HG03025 (cell line): ENCODE results near the gene GUCD1.

Experiments used
- ATAC-seq: cut with Tn5 transposase; IDR thresholded peaks from one replicate; pipeline ENCODE4 v1.9.1; 2021; ENCODE audit warnings: mild to moderate bottlenecking, moderate library complexity; ENCODE audit not compliant: unreplicated experiment, low FRiP score

The GUCD1 gene

DNA sequence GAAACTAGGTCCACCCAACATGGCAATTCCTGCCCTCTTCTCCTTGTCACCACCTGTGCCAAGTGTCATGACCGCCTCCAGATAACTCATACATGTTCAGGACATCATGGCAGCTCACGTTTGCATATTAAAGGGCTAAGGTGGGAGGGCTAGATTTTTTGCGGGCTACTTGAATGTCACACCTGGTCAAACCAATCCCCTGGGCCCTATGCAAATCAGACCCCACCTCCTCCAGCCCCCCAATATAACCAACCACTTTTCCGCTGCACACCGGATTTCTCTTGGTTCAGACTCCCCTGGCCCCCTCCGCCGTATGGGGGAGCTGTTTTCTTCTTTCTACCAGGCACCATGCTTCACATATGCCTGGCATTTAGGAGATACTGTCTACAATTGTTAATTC lies 47.2 kb downstream of the GUCD1 start:
- no peak for ATAC-seq

DNA sequence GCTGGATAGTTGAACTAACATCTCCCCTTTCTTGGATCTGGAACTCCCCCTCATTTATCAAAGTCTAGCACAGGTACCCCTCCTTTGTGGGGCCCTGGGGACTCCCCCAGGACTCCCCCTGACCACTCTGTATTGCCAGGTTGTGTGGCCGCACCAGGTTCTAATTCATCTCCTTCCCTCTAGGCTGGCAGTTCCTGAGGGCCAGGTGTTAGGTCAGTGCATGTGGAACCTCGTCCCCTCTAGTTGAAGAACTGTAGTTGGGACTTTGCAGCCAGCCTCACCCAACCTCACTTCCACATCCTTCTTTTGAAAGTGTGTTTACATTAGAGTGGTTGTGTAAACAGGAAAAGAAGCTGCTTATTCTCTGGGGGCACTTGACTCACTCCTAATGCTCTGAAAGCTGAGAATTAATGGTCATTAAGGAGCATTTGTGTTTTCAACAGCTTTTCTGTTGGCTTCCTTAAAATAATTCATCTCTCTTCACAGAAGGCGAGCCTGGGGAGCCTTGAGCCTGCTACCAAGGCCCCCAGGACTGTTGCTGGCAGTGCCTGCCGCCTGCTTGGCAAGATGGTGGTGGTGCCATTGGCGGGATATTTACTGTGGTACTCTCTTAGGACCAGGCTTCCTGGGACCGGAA lies 48.0 kb downstream of the GUCD1 start:
- ATAC-seq: no peak

DNA sequence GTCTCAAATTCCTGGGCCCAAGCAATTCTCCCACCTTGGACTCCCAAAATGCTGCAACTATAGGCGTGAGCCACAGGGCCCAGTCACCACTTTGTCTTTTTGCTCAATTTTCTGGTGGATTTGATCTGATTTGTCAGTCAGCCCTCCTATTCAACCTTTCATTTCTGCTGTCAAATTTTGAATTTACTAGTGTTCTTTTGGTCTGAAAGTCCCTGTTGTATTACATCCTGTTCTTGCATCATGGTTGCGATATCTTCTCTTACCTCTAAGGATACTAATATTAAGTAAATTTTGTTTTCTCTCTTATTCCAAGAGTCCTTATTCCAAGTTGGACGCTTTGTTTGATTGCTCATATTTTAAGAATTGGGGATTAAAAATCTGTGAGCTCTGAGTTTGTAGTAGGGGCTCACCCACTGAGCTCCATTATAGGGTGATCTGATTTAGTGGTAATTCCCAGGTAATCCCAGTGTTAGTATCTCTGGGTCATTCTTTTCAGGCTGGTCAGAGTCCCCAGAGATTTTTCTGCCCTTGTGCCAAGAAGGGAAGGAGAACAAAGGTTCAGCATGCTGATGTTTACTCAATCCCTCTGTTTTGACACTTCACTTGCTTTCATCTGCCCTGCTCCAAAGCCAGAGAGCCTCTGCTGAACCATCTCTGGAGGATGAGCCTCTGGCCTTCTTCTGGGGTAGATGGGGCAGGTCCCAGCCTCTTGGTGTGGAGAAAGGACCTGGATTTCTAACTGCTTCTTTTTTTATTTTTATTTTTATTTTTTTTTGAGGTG lies 49.8 kb downstream of the GUCD1 start:
- ATAC-seq: no peak

DNA sequence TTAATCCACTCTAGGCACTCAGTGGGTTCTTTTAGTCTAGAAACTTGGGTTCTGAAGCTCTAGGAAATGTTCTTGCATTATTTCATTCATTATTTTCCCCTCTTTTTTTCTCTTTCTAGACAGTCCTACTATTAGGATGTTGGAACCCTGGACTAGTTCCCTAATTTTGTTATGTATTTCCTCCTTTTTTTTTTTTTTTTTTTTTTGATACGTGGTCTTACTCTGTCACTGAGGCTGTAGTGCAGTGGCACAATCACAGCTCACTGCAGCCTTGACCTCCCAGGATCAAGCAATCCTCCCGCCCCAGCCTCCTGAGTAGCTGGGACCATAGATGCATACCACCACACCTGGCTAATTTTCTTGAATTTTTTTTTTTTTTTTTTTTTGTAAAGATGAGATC lies 50.4 kb downstream of the GUCD1 start:
- no peak for ATAC-seq

DNA sequence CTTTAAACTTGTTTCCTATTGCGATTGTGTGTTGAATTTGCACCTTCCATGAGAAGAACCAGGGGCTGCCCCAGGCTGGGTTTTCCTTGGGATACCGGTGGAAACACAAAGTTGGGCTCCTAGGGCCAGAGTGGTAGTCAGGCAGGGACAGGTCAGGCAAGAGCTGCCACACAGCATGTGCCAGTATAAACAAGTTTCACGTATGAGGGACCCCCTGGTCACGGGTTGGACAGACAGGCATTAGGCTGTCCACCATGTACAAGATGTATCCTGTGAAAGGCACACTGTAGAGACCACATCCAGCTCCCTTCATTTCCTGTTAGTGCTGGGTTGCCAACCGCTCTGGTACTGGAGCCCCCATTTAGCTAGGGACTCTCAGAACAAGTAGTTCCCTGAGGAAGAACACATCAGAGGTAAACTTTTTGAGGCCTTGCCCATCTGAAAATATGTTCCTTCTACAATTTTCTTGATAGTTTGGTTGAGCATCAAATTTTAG lies 51.0 kb downstream of the GUCD1 start:
- ATAC-seq: no peak

DNA sequence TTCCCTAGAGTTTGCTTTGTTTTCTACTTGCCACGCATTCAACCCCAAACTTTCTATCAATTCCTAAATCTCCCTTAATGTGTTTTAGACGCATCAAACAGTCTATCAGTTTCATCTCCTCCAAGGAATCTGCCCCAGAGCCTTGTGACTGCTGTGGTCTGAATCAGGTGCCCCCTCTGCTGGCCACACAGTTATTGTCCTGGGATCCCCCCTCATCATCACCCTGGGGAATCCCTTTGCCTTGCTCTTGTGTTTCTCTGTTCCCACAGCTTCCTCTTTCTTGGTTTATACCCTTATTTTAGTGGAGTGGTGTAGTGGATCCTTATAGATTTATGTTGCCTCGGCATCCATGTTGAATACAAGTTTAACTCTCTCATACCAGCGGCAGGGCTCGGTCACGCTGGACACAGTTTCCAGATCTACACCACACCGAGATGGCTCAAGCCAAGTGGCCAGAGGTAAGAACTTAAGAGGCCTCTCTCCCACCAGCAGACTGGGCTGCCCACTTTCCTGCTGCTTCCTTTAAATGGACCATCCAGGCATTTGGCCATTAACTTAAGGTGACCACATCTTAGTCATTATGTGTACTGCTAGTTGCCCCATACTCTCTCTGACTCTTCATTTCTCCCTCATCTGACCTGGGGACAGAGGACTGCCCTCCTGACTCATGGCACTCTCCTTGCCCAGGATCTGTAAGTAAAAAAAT lies 51.6 kb downstream of the GUCD1 start:
- no peak for ATAC-seq

DNA sequence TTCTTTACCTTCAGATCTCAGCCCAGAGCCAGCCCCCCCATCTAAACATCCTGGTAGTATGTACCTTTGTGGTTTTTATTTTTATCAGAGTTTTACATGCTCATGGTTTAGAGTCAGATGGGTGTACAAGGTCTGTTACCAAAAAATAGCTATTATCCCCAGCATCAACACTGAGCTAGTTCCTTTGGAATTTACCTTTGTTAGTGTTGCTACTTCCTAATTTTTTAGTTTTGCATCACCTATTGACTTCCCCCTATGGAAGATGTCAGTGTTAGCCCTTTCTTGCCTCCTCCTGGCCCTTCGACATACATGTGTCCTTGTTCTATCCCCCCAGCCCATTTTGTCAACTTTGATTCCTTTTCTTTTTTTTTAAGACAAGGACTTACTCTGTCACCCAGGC lies 52.4 kb downstream of the GUCD1 start:
- no peak for ATAC-seq

DNA sequence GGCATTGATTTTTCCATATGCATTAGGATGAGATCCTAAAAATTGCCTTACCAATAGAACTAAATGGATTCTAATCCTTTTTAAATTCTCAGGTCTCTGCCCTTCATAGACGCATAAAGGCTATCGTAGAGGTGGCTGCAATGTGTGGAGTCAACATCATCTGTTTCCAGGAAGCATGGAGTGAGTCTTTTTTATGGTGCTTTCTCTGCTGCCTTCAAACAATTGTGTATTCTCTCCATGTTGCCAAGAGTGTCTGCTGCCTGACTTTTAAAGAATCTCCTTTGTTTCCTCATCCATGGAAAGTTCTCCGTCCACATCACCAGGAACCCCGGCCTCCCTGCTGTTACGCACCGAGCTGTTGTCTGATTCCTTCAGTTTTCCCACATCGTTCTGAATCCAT lies 52.9 kb downstream of the GUCD1 start:
- no peak for ATAC-seq

DNA sequence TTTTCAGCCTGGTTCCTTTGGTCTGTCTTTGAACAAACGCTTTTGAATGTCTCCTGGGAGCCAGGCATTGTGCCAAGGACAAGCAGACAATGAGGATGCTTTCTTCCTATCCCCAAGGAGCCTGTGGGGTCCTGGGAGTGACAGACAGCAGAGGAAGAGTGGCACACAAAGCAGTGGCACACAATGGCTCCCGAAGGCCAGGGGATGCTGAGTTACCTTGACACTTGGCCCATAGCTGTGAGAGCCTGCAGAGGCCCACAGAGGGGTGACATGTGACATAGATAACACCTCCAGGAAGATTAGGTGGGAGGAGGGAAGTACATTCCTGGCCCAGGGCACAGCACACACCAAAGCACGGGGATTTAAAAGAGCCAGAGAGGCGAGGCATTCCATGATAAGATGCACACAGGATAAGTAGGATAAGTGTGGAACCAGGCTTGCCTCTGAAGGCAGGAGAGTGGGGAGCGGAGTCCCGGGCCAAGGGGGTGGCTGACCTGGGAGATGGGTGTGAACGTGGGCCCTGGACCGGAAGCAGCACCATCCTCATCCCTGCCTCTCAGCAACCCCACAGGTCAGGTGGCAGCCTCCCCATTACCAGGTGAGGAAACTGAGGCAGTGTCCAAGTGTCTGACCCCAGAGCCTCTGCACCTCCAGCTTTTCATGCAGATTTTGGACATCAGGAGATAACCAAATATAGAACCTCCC lies 53.5 kb downstream of the GUCD1 start:
- no peak for ATAC-seq

DNA sequence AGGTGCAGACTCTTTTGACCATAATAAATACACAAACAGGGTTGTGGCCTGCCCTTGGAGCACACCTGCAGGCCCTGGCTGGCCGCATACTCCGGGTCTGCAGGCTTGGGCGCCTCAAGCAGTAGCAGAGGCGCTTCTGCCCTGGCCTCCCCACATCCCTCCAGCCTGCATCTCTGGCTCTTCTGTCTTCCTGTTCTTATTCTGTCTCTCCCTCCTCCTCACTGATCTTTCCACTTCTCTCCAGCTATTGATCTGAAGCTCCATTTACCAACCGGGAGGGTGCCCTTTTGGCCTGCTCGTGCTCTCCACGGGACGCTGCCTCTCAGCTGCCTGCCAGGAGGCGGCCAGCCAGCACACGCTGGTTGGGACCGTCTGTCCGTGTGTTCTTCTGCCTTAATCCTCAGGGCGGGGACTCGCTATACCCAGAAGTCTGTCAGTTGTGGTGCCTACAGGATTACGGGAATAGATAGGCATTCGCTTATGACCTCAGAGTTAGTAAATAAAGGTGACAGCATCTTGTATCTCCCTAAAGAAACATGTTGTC lies 54.6 kb downstream of the GUCD1 start:
- ATAC-seq: no peak

DNA sequence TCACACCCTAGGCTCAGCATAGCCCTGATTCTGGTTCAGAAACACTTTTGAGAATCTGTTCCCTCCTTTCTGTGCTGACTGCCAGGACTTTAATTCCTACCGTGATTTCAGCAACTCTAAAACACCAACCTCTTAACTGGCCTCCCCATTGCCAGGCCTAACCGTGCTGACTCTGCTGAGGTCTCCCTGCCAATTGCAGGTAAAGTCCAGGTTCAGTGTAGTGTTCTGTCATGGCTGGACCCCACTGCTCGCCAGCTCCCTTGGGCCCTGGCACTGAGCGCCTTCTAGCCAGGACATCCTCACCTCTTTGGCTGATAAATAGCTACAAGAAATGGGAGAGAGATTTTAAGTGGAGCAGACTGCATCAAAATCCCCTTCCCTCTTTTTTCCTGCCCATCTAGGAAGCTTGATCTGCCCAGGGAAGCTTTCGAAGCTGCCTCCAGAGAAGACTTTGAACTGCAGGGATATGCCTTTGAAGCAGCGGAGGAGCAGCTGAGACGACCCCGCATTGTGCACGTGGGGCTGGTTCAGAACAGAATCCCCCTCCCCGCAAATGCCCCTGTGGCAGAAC lies 55.1 kb downstream of the GUCD1 start:
- ATAC-seq: no peak

DNA sequence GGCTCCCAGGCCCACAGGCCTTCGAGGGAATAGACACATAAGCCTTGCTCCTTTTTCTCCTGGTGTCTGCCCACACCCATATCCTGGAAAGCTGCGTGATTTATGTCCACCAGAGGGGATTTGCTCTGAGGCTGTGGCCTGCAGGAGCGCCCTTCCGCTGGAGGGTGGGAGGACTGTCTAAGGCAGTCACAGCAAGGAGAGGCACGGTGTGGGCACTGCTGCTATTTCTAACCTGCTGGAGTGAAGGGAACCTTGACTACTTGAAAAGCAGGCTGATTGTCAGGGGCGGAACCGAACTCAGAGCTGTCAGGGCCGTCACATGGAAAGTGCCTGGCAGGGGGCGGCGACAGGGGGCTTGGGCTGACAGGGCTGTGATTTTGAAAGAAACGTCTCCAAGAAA lies 56.1 kb downstream of the GUCD1 start:
- ATAC-seq: no peak

DNA sequence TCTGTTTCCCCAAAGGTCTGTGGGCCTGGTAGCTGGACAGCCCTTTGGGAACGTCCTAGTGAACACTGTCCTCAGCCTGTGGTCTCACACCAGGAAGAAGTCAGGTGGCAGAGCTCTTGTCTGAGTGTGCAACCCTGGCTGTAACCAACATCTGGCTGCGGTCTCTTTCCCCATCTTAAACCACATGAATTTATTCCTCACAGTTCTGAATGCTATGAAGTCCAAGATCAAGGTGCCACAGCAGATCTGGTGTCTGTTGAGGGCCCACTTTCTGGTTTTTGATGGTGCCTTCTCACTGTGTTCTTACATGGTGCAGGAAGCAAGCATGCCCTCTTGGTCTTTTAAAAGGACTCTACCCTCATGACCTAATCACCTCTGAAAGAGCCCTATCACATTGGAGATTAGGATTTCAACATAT lies 57.1 kb downstream of the GUCD1 start:
- no peak for ATAC-seq

DNA sequence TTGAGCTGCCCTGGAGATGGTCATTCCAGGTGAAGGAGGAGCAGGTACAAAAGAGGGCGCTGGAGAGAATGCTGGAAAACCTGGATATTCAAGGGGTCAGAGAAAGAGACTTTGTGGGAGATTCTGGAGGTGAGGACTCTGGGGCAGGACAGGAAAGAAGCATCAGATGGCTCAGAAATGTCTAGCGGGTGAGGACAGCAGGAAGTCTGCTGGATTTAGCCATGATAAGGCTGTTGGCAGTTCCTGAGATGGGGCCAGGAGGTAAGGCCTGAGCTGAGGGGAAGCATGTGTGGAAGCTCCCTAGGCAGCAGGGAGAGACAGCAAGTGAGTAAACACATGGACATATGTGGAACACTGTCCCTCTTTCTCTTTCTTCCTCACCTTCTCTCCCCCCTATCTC lies 58.3 kb downstream of the GUCD1 start:
- no peak for ATAC-seq

DNA sequence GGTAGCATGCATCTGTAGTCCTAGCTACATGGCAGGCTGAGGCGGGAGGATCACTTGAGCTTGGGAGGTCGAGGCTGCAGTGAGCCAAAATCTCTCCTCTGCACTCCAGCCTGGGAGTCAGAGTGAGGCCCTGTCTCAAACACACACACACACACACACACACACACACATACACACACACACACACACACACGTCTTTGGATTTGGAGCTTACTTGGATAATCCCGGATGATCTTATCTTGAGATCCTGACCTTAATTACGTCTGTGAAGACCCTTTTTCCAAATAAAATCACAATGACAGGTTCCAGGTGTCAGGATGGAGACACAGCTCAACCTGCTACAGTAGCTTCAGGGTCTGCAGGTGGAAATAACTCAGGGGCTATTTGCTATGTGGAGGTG lies 58.7 kb downstream of the GUCD1 start:
- no peak for ATAC-seq

DNA sequence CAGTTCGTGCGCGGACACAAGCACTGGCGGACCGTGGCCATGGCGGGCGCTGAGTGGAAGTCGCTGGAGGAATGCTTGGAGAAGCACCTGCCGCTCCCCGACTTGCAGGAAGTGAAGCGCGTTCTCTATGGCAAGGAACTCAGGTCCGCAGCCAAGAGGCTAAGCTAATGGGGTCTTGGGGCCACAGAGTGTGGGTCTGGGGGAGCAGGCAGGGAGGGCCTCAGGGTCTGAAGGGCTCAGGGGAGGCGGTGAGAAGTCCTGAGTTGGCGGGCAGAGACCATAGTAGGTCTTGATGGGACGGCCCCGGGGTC lies 59.6 kb downstream of the GUCD1 start:
- ATAC-seq: no peak

DNA sequence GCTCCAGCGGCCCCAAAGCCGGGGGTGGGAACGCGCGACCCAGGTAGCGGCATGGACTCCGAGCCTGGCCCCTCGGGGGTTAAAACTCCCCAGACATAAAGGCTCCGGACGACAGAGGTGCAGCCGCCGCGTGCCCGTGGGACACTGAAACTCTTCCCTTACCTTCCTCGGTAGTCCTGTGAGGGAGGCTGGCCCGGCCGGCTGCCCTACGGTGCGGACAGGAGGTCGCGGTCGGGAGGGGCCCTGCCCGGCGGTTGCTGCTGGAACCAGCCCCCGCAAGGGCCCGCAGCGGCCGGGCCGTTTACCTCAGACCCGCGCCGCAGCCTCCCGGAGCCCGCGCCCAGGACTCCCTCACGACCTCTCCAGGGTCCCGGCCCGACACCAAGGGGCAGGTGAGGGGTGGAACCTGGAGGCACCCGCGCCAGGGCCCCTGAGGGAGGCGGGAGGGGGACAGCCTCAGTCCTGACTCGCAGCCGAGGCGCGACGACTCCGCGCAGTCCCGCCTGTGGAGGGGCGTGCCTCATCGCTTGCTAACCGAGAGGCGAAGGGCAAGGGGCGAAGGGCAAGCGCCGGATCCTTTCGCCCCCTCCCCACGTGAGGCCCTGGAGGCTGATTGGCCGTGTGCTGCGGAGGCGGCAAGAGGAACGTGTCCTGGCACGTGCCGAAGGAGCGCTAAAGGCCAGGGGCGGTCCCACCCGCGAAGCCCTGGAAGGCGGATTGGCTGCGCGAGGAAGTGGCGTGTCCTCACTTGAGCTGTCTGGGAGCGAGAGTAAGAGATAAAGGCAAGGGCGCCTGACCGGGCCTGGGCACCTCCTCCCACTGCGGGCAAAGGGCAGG lies 60.2 kb downstream of the GUCD1 start, which contains the start of gene UPB1:
UPB1 (plus strand) TSS at position 805 of the 837 bp plus-strand sequence. CDS start 72 bp downstream, outside the sequence.
- no peak for ATAC-seq

DNA sequence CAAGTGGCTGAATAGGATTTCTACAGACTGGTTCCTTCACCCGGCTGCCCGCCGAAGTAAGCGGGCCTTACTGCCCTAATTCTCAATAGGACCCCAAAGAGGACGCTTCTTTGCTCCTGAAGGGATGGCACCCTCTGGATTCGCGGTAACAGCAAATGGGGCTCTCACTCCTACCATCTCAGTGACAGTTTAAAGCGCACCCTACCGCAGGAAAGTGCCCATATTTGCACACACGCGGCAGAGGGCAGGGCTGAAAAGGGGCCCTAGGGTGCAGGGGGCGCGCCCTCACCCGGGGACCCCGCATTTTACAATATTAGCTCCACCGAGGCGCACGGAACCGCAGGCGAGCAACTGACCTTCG lies 60.8 kb downstream of the GUCD1 start:
- ATAC-seq: no peak

DNA sequence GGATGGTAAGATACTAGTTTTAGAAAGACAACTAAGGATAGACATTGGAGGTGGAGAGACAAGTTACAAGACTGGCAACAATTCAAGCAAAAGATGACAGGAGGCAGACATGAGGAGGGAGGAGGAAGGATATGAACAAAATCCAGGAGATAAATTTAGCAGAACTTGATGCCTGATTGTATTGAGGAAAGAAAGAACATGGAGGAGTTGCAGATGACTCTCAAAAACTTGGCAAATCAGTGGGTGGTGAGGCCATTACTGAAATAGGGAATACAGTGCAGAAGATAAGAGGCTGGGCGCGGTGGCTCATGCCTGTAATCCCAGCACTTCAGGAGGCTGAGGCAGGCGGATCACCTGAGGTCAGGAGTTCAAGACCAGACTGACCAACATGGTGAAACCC lies 62.5 kb downstream of the GUCD1 start:
- ATAC-seq: no peak
